Trophoblast cell (in vitro differentiated cells and primary cell): ENCODE measurements around the gene KCNJ6.

Experiments used
- DNase-seq, 2 donors: peaks; one replicate each; pipeline ENCODE4 v3.0.0-alpha.2; 2016
- H2AFZ ChIP-seq: 2 replicates; pipeline ENCODE4 v1.6.1; 2013; ENCODE audit warnings: low read length, moderate library complexity, mild to moderate bottlenecking; ENCODE audit not compliant: insufficient read depth, poor library complexity
- H2AK5ac ChIP-seq: 2 replicates; pipeline ENCODE4 v1.6.1; 2013; ENCODE audit warnings: mild to moderate bottlenecking, low read length
- H2BK120ac ChIP-seq: 2 replicates; pipeline ENCODE4 v1.6.1; 2013; ENCODE audit warnings: low read length, mild to moderate bottlenecking, moderate library complexity; ENCODE audit not compliant: insufficient read depth, poor library complexity
- H2BK12ac ChIP-seq: 2 replicates; pipeline ENCODE4 v1.6.1; 2013; ENCODE audit warnings: mild to moderate bottlenecking, low read length, moderate library complexity
- H2BK5ac ChIP-seq: 2 replicates; pipeline ENCODE4 v1.6.1; 2013; ENCODE audit warnings: low read length, low read depth, moderate library complexity, mild to moderate bottlenecking; ENCODE audit not compliant: poor library complexity
- H3K14ac ChIP-seq: 2 replicates; pipeline ENCODE4 v1.6.1; 2013; ENCODE audit warnings: mild to moderate bottlenecking, low read length
- H3K18ac ChIP-seq: 2 replicates; pipeline ENCODE4 v1.6.1; 2013; ENCODE audit warnings: mild to moderate bottlenecking, low read length
- H3K23ac ChIP-seq: 2 replicates; pipeline ENCODE4 v1.6.1; 2013; ENCODE audit warnings: low read length
- H3K27ac ChIP-seq: 2 replicates; pipeline ENCODE4 v1.5.1; 2013; ENCODE audit warnings: low read depth, mild to moderate bottlenecking, inconsistent platforms, low read length, moderate library complexity
- H3K27me3 ChIP-seq: 2 replicates; pipeline ENCODE4 v1.6.1; 2013; ENCODE audit warnings: inconsistent platforms, mild to moderate bottlenecking, low read length, moderate library complexity; ENCODE audit not compliant: insufficient read depth
- H3K36me3 ChIP-seq, 2 experiments: 1 replicate in 1 of 2; 2 replicates in 1 of 2; pipeline ENCODE4 v1.6.1; 2013; ENCODE audit warnings: low read length in 2 of 2, mild to moderate bottlenecking in 2 of 2, moderate library complexity in 1 of 2; ENCODE audit not compliant: insufficient read depth in 2 of 2, control insufficient read depth in 1 of 2
- H3K4ac ChIP-seq: 2 replicates; pipeline ENCODE4 v1.6.1; 2013; ENCODE audit warnings: low read depth, mild to moderate bottlenecking, low read length, moderate library complexity
- H3K4me1 ChIP-seq, 2 experiments: 1 replicate in 1 of 2; 2 replicates in 1 of 2; pipeline ENCODE4 v1.6.1; 2013; ENCODE audit warnings: low read length in 2 of 2, mild to moderate bottlenecking in 2 of 2, moderate library complexity in 1 of 2; ENCODE audit not compliant: insufficient read depth in 2 of 2, control insufficient read depth in 1 of 2
- H3K4me2 ChIP-seq: 2 replicates; pipeline ENCODE4 v1.6.1; 2013; ENCODE audit warnings: inconsistent platforms, mild to moderate bottlenecking, low read length, moderate library complexity
- H3K4me3 ChIP-seq: 2 replicates; pipeline ENCODE4 v1.5.1; 2013; ENCODE audit warnings: mild to moderate bottlenecking, low read depth, low read length, inconsistent platforms
- H3K79me1 ChIP-seq: one replicate; pipeline ENCODE4 v1.6.1; 2013; ENCODE audit warnings: low read length
- H3K79me2 ChIP-seq: 2 replicates; pipeline ENCODE4 v1.6.1; 2013; ENCODE audit warnings: low read length, mild to moderate bottlenecking; ENCODE audit not compliant: control insufficient read depth, insufficient read depth, poor library complexity
- H3K9ac ChIP-seq: 2 replicates; pipeline ENCODE4 v1.6.1; 2013; ENCODE audit warnings: mild to moderate bottlenecking, low read length
- H3K9me3 ChIP-seq: 2 replicates; pipeline ENCODE4 v1.6.1; 2013; ENCODE audit warnings: low read depth, mild to moderate bottlenecking, control low read depth, inconsistent platforms, low read length; ENCODE audit not compliant: insufficient read depth
- H4K12ac ChIP-seq: 2 replicates; pipeline ENCODE4 v1.6.1; 2013; ENCODE audit warnings: low read depth, mild to moderate bottlenecking, low read length, moderate library complexity
- H4K8ac ChIP-seq: 2 replicates; pipeline ENCODE4 v1.6.1; 2013; ENCODE audit warnings: low read depth, mild to moderate bottlenecking, low read length, moderate library complexity
- H4K91ac ChIP-seq: one replicate; pipeline ENCODE4 v1.6.1; 2013; ENCODE audit warnings: low read depth, mild to moderate bottlenecking, low read length, moderate library complexity
- WGBS: extraction: QIAGEN DNeasy Blood & Tissue Kit; methylation state at CpG from one replicate; pipeline ENCODE4 v1.1.7; 2013; ENCODE audit warnings: missing lambda C conversion rate; ENCODE audit not compliant: insufficient read length, insufficient coverage; ENCODE audit errors: extremely low coverage; 5-methylcytosine and 5-hydroxymethylcytosine counted together

The KCNJ6 gene

GRCh38 chr21:37845535-37845934 is 70.7 kb downstream of the KCNJ6 start:
- Histone ChIP-seq H3K4me2 (no peak overlapping the region), H3K4me3 (no peak overlapping the region), H3K9me3 (no peaks in the 10 kb centered on the region), H2AFZ (no peak overlapping the region), H3K9ac (no peak overlapping the region), H3K36me3 (no peaks in the 10 kb centered on the region), H4K12ac (no peak overlapping the region), H3K27ac (no peak overlapping the region), H2AK5ac (no peak overlapping the region), H3K79me2 (no peaks in the 10 kb centered on the region), H4K91ac (no peak overlapping the region), H3K4ac (no peak overlapping the region), H3K4me1 (peaks cover 10 to 11% of the 10 kb centered on the region in 2 experiments), H3K27me3 (no peaks in the 10 kb centered on the region), H2BK12ac (no peak overlapping the region), H3K14ac (no peak overlapping the region), H3K79me1 (peaks cover 12% of the 10 kb centered on the region), H2BK5ac (no peak overlapping the region), H3K23ac (no peak overlapping the region), H4K8ac (no peak overlapping the region), H3K18ac (no peak overlapping the region), H2BK120ac (no peak overlapping the region)
- DNase-seq: no peak
- WGBS: no CpG with 5 or more reads among the region's 3 CpGs

- Histone ChIP-seq H3K4ac (no peak overlapping the region), H3K4me3 (no peak overlapping the region), H2BK120ac (no peak overlapping the region), H3K18ac (no peak overlapping the region), H2AFZ (no peak overlapping the region), H3K4me2 (no peak overlapping the region), H4K8ac (no peak overlapping the region), H2AK5ac (no peak overlapping the region), H3K9ac (no peak overlapping the region), H3K79me1 (peaks cover 3% of the 10 kb centered on the region), H3K9me3 (no peaks in the 10 kb centered on the region), H2BK12ac (no peak overlapping the region), H4K91ac (no peak overlapping the region), H2BK5ac (no peak overlapping the region), H3K23ac (no peak overlapping the region), H3K4me1 (no peaks in the 10 kb centered on the region), H3K27me3 (no peaks in the 10 kb centered on the region), H4K12ac (no peak overlapping the region), H3K27ac (no peak overlapping the region), H3K79me2 (no peaks in the 10 kb centered on the region), H3K14ac (no peak overlapping the region), H3K36me3 (no peaks in the 10 kb centered on the region)
- no peak for DNase-seq
- WGBS: no CpG with 5 or more reads among the region's 1 CpG
These were observed 73.1 kb downstream of the KCNJ6 start for GRCh38 chr21:37843191-37843590.

- Histone ChIP-seq H3K23ac (no peak overlapping the region), H3K27me3 (no peaks in the 10 kb centered on the region), H4K91ac (no peak overlapping the region), H3K4ac (no peak overlapping the region), H3K4me1 (no peaks in the 10 kb centered on the region), H4K8ac (no peak overlapping the region), H3K4me3 (no peak overlapping the region), H3K36me3 (no peaks in the 10 kb centered on the region), H2BK120ac (no peak overlapping the region), H3K27ac (no peak overlapping the region), H4K12ac (no peak overlapping the region), H2BK12ac (no peak overlapping the region), H3K79me2 (no peaks in the 10 kb centered on the region), H2AK5ac (no peak overlapping the region), H3K79me1 (no peaks in the 10 kb centered on the region), H2AFZ (no peak overlapping the region), H2BK5ac (no peak overlapping the region), H3K4me2 (no peak overlapping the region), H3K9ac (no peak overlapping the region), H3K18ac (no peak overlapping the region), H3K14ac (no peak overlapping the region), H3K9me3 (no peaks in the 10 kb centered on the region)
- DNase-seq: no peak
- WGBS: no CpG with 5 or more reads among the region's 14 CpGs
These were observed 73.9 kb downstream of the KCNJ6 start for GRCh38 chr21:37842163-37842919.

GRCh38 chr21:37837381-37837780 is 78.9 kb downstream of the KCNJ6 start:
- Histone ChIP-seq H3K4me1 (no peaks in the 10 kb centered on the region), H2BK120ac (no peak overlapping the region), H3K18ac (no peak overlapping the region), H3K4me3 (no peak overlapping the region), H3K79me1 (no peaks in the 10 kb centered on the region), H2BK5ac (no peak overlapping the region), H4K12ac (no peak overlapping the region), H3K9ac (no peak overlapping the region), H3K4ac (no peak overlapping the region), H2AK5ac (no peak overlapping the region), H4K8ac (no peak overlapping the region), H3K27ac (no peak overlapping the region), H3K36me3 (no peaks in the 10 kb centered on the region), H2AFZ (no peak overlapping the region), H3K9me3 (no peaks in the 10 kb centered on the region), H4K91ac (no peak overlapping the region), H3K23ac (no peak overlapping the region), H3K27me3 (no peaks in the 10 kb centered on the region), H2BK12ac (no peak overlapping the region), H3K4me2 (no peak overlapping the region), H3K14ac (no peak overlapping the region), H3K79me2 (no peaks in the 10 kb centered on the region)
- DNase-seq: no peak
- WGBS: no CpG with 5 or more reads among the region's 3 CpGs
